SK-N-SH (cell line): Measurements from ENCODE around the gene HUWE1.

Experiments used
- CTCF ChIP-seq: fragments of 200-600 bp; sonication (generic); IDR thresholded peaks from 2 replicates; pipeline ENCODE4 v1.6.1; 2017; ENCODE audit warnings: antibody characterized with exemption, mild to moderate bottlenecking, moderate library complexity
- FOSL2 ChIP-seq: IDR thresholded peaks from 2 replicates; pipeline ENCODE4 v1.4.0; 2012; ENCODE audit warnings: low read depth, mild to moderate bottlenecking, moderate library complexity, borderline replicate concordance

GRCh38 chrX:53728506-53728905 lies 42.0 kb upstream of the HUWE1 start:
- no peak for TF ChIP-seq CTCF
- no peak for TF ChIP-seq FOSL2
